Cardiac muscle cell (in vitro differentiated cells and primary cell): Measurements from ENCODE around the gene SLC24A4. TPM values are rescaled to one million over a fixed set of nuclear protein-coding genes. Genes with fewer than 3 reads are reported as not detected.

Experiments
- DNase-seq, 2 donors: peaks; one replicate each; pipeline versions ENCODE4 v3.0.0 to v3.0.0-alpha.2; 2010 to 2017; ENCODE audit warnings: low read depth in 1 of 2, low spot score in 1 of 2
- H3K27ac ChIP-seq: fragments of 200-600 bp; sonication (generic); 2 replicates; pipeline ENCODE4 v1.5.1; 2016
- H3K27me3 ChIP-seq: fragments of 200-600 bp; sonication (generic); 2 replicates; pipeline ENCODE4 v1.6.0; 2016; ENCODE audit warnings: control low read depth
- H3K36me3 ChIP-seq: fragments of 200-600 bp; sonication (generic); 2 replicates; pipeline ENCODE4 v1.5.1; 2016; ENCODE audit warnings: control low read depth
- H3K4me1 ChIP-seq: fragments of 200-600 bp; sonication (generic); 2 replicates; pipeline ENCODE4 v1.8.1; 2017; ENCODE audit warnings: low read depth, mild to moderate bottlenecking, mixed run types
- H3K4me3 ChIP-seq: fragments of 200-600 bp; sonication (generic); 2 replicates; pipeline ENCODE4 v1.5.1; 2016; ENCODE audit warnings: mild to moderate bottlenecking
- H3K9me3 ChIP-seq: fragments of 200-600 bp; sonication (generic); 2 replicates; pipeline ENCODE4 v1.5.1; 2017; ENCODE audit warnings: low read depth, mild to moderate bottlenecking, control low read depth
- CTCF ChIP-seq: IDR thresholded peaks from 2 replicates; pipeline ENCODE4 v1.5.1; 2012; ENCODE audit warnings: low read depth, mild to moderate bottlenecking, low read length
- polyA plus RNA-seq: library from polyadenylated mRNA; unstranded; fragments of >200 nt; fragmentation: Nextera tagmentation; extraction: Ambion mirVana; gene quantifications from 2 replicates; pipeline ENCODE4 v1.2.1, GENCODE V29; 2016
- total RNA-seq: library from RNA; depleted of rRNA; stranded (reverse); fragments of >200 nt; gene quantifications from 2 replicates; pipeline ENCODE4 v1.2.3, GENCODE V29; 2016

Gene SLC24A4
- total and polyA plus RNA-seq, 2 experiments from 2014 or later: 0.07 to 0.09 TPM

- Histone ChIP-seq H3K36me3 (no peaks in the 10 kb centered on the region), H3K9me3 (no peaks in the 10 kb centered on the region), H3K4me1 (no peaks in the 10 kb centered on the region), H3K4me3 (no peak overlapping the region), H3K27ac (no peak overlapping the region), H3K27me3 (no peaks in the 10 kb centered on the region)
- TF ChIP-seq CTCF: no peak
- DNase-seq: no peak
Observed at GRCh38 chr14:92443167-92443566, 120.2 kb downstream of the SLC24A4 start.

GRCh38 chr14:92443741-92444140 lies 120.8 kb downstream of the SLC24A4 start:
- H3K4me3 ChIP-seq: no peak overlapping the region
- no peak overlapping the region for H3K27ac ChIP-seq
- H3K9me3 ChIP-seq: no peaks in the 10 kb centered on the region
- no peak for DNase-seq
- H3K27me3 ChIP-seq: no peaks in the 10 kb centered on the region
- H3K36me3 ChIP-seq: no peaks in the 10 kb centered on the region
- TF ChIP-seq CTCF: no peak
- no peaks in the 10 kb centered on the region for H3K4me1 ChIP-seq

GRCh38 chr14:92446771-92447170 lies 123.8 kb downstream of the SLC24A4 start:
- no peak overlapping the region for H3K27ac ChIP-seq

GRCh38 chr14:92447416-92448197 lies 124.6 kb downstream of the SLC24A4 start:
- Histone ChIP-seq H3K27ac (no peak overlapping the region), H3K9me3 (no peaks in the 10 kb centered on the region), H3K4me3 (no peak overlapping the region), H3K4me1 (peaks cover 9% of the 10 kb centered on the region), H3K36me3 (no peaks in the 10 kb centered on the region), H3K27me3 (no peaks in the 10 kb centered on the region)
- no peak for TF ChIP-seq CTCF
- DNase-seq: no peak

More at GRCh38 chr14:92446771-92447170, 123.8 kb downstream of the SLC24A4 start:
- no peaks in the 10 kb centered on the region for H3K27me3 ChIP-seq
- H3K4me1 ChIP-seq: peaks cover 8% of the 10 kb centered on the region
- no peaks in the 10 kb centered on the region for H3K36me3 ChIP-seq
- no peaks in the 10 kb centered on the region for H3K9me3 ChIP-seq
- TF ChIP-seq CTCF: no peak
- no peak overlapping the region for H3K4me3 ChIP-seq
- DNase-seq: no peak

GRCh38 chr14:92448786-92449185 lies 125.8 kb downstream of the SLC24A4 start:
- H3K27ac ChIP-seq: no peak overlapping the region
- no peak for DNase-seq
- H3K36me3 ChIP-seq: no peaks in the 10 kb centered on the region
- no peak overlapping the region for H3K4me3 ChIP-seq
- H3K9me3 ChIP-seq: no peaks in the 10 kb centered on the region
- TF ChIP-seq CTCF: no peak
- no peaks in the 10 kb centered on the region for H3K27me3 ChIP-seq
- peaks cover 9% of the 10 kb centered on the region for H3K4me1 ChIP-seq
